Testis (tissue), 2 donors: ENCODE data around the gene DHDH.

Experiments
- POLR2A ChIP-seq: fragments of 450-650 bp; IDR thresholded peaks from one replicate; pipeline ENCODE4 v1.6.1; 2017; ENCODE audit warnings: antibody characterized with exemption, mild to moderate bottlenecking, moderate library complexity
- TF ChIP-seq, protein P1 (sequence below), 3 experiments: fragments of 450-650 bp in 2 of 3; fragments of 200-600 bp in 1 of 3; sonication (generic) in 1 of 3; IDR thresholded peaks; one replicate each; pipeline ENCODE4 v1.5.1; 2016 to 2019; ENCODE audit warnings: antibody characterized with exemption in 3 of 3, mild to moderate bottlenecking in 2 of 3, moderate library complexity in 1 of 3

DNA sequence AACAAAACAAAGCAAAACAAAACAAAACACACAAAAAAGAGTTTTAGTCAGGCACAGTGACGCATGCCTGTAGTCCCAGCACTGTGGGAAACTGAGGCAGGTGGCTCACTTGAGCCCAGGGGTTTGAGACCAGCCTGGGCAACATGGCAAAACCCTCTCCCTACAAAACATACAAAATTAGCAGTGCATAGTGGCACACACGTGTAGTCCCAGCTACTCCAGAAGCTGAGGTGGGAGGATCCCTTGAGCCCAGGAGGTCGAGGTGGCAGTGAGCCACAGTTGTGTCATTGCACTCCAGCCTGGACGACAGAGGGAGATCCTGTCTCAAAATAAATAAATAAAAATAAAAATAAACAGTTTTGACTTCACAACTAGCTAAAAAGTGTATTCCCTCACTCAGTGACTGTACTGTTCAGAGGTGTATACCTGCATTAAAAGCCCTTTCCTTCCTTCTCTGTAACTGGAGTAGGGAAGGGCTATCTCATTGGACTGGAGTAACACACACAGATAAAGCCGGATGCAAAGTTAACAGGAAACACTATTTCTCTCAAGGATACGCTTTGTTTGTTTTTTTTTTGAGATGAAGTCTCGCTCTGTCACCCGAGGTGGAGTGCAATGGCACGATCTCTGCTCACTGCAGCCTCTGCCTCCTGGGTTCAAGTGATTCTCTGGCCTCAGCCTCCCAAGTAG lies 17.5 kb downstream of the DHDH start:
- TF ChIP-seq, protein P1, sequence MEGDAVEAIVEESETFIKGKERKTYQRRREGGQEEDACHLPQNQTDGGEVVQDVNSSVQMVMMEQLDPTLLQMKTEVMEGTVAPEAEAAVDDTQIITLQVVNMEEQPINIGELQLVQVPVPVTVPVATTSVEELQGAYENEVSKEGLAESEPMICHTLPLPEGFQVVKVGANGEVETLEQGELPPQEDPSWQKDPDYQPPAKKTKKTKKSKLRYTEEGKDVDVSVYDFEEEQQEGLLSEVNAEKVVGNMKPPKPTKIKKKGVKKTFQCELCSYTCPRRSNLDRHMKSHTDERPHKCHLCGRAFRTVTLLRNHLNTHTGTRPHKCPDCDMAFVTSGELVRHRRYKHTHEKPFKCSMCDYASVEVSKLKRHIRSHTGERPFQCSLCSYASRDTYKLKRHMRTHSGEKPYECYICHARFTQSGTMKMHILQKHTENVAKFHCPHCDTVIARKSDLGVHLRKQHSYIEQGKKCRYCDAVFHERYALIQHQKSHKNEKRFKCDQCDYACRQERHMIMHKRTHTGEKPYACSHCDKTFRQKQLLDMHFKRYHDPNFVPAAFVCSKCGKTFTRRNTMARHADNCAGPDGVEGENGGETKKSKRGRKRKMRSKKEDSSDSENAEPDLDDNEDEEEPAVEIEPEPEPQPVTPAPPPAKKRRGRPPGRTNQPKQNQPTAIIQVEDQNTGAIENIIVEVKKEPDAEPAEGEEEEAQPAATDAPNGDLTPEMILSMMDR (IDR thresholded peaks at IDR 0.05): no peak
- no peak for TF ChIP-seq POLR2A
